HCT116 (cell line): Measurements from ENCODE around the gene PUM1.

Source experiments
- CEBPB ChIP-seq: IDR thresholded peaks from 2 replicates; pipeline ENCODE4 v1.6.1; 2012; ENCODE audit warnings: low read depth
- CTCF ChIP-seq, 3 experiments: fragments of 200-600 bp in 1 of 3; sonication (generic) in 1 of 3; IDR thresholded peaks in 2 of 3; conservative IDR thresholded peaks in 1 of 3; 2 replicates each; pipeline ENCODE4 v1.5.1; 2012 to 2017; ENCODE audit warnings: low read depth in 2 of 3, low read length in 2 of 3, antibody characterized with exemption in 1 of 3, borderline replicate concordance in 1 of 3, control low read depth in 1 of 3, mild to moderate bottlenecking in 1 of 3, mixed read lengths in 1 of 3, mixed run types in 1 of 3, moderate library complexity in 1 of 3; ENCODE audit not compliant: insufficient read depth in 1 of 3
- ELF1 ChIP-seq: IDR thresholded peaks from 2 replicates; pipeline ENCODE4 v1.6.1; 2012; ENCODE audit warnings: low read depth, borderline replicate concordance
- EZH2 ChIP-seq: fragments of 200-600 bp; sonication (generic); IDR thresholded peaks from 2 replicates; pipeline ENCODE4 v1.6.1; 2017; ENCODE audit warnings: antibody characterized with exemption, mixed run types
- EZH2phosphoT487 ChIP-seq: fragments of 200-600 bp; IDR thresholded peaks from 2 replicates; pipeline ENCODE4 v1.6.1; 2018; ENCODE audit warnings: antibody characterized with exemption, borderline replicate concordance
- MAX ChIP-seq: IDR thresholded peaks from 2 replicates; pipeline ENCODE4 v1.6.1; 2012
- POLR2A ChIP-seq: IDR thresholded peaks from 2 replicates; pipeline ENCODE4 v1.7.0; 2011; ENCODE audit warnings: borderline replicate concordance; ENCODE audit not compliant: insufficient read depth, insufficient read length; ENCODE audit errors: extremely low read depth
- POLR2AphosphoS5 ChIP-seq: IDR thresholded peaks from 2 replicates; pipeline ENCODE4 v1.6.1; 2011; ENCODE audit warnings: mild to moderate bottlenecking, low read depth, low read length, moderate library complexity
- SP1 ChIP-seq: IDR thresholded peaks from 2 replicates; pipeline ENCODE4 v1.6.1; 2012; ENCODE audit warnings: low read depth
- TCF7L2 ChIP-seq: IDR thresholded peaks from 2 replicates; pipeline ENCODE4 v1.7.0; 2011; ENCODE audit warnings: borderline replicate concordance, inconsistent platforms; ENCODE audit not compliant: insufficient read depth, insufficient read length; ENCODE audit errors: extremely low read depth
- ZFX ChIP-seq: fragments of 450-650 bp; IDR thresholded peaks from 2 replicates; pipeline ENCODE4 v1.6.1; 2017
- ZNF274 ChIP-seq: fragments of 200-500 bp; sonication (Bioruptor generic); IDR thresholded peaks from 2 replicates; pipeline ENCODE4 v1.6.1; 2014; ENCODE audit warnings: mild to moderate bottlenecking, low read depth, low read length, inconsistent platforms
- TF ChIP-seq, protein P1 (sequence below): IDR thresholded peaks from 2 replicates; pipeline ENCODE4 v1.6.1; 2012

DNA sequence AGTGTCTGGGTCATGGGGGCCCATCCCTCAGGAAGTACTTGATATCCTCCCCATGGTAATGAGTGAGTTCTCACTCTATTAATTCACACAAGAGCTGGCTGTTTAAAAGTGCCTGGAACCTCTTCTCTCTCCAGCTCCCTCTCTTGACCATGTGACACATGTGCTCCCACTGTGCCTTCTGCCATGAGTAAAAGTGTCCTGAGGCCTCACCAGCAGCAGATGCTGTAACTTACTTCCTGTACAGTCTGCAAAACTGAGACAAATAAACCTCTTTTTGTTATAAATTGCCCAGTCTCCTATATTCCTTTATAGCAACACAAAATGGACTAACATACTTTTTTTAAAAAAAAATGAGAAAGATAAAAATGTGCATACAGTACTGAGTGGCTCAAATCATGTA, 24.0 kb downstream of the PUM1 start:
- TF ChIP-seq POLR2AphosphoS5 (no peak), TCF7L2 (no peak), ZFX (no peak), EZH2 (no peak), ZNF274 (no peak), CTCF (IDR thresholded peaks at IDR 0.05 in 2 of 3, conservative IDR thresholded peaks at IDR 0.05 in 1 of 3; ENCODE audit: borderline replicate concordance in 1 of 3, insufficient read depth in 1 of 3, low read depth in 2 of 3, low read length in 2 of 3) (no peak), MAX (no peak), POLR2A (no peak), SP1 (no peak), CEBPB (no peak), EZH2phosphoT487 (no peak), ELF1 (no peak)
- TF ChIP-seq, protein P1, sequence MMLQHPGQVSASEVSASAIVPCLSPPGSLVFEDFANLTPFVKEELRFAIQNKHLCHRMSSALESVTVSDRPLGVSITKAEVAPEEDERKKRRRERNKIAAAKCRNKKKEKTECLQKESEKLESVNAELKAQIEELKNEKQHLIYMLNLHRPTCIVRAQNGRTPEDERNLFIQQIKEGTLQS = no peak
